HG02840 (cell line): Measurements from ENCODE around the gene ZNF428.
"Not testable (repeated sequence)": the region's sequence is repeated elsewhere in the genome, so short reads cannot be mapped to it uniquely, and the experiment has no call there.

Source experiments
- ATAC-seq: cut with Tn5 transposase; IDR thresholded peaks from one replicate; pipeline ENCODE4 v1.9.1; 2021; ENCODE audit warnings: mild to moderate bottlenecking, moderate library complexity, moderate number of reproducible peaks; ENCODE audit not compliant: unreplicated experiment, low FRiP score

Gene ZNF428

GRCh38 chr19:43595605-43595998, 23.8 kb downstream of the ZNF428 start:
- peak; percentile 2 for ATAC-seq

- no peak for ATAC-seq
Measured at GRCh38 chr19:43594710-43595604, 24.5 kb downstream of the ZNF428 start.

GRCh38 chr19:43594081-43594697, 25.2 kb downstream of the ZNF428 start:
- no peak for ATAC-seq

GRCh38 chr19:43592800-43593350, 26.6 kb downstream of the ZNF428 start:
- ATAC-seq: no peak

- no peak for ATAC-seq
Measured at GRCh38 chr19:43591904-43592772, 27.3 kb downstream of the ZNF428 start.

- ATAC-seq: no peak
Measured at GRCh38 chr19:43589678-43590077, 29.8 kb downstream of the ZNF428 start.

- ATAC-seq: no peak
Measured at GRCh38 chr19:43589277-43589676, 30.2 kb downstream of the ZNF428 start.

GRCh38 chr19:43587029-43587428, 32.4 kb downstream of the ZNF428 start:
- not testable (repeated sequence) for ATAC-seq

- no peak for ATAC-seq
Measured at GRCh38 chr19:43586346-43586745, 33.1 kb downstream of the ZNF428 start.

- no peak for ATAC-seq
Measured at GRCh38 chr19:43584484-43584883, 34.9 kb downstream of the ZNF428 start.

GRCh38 chr19:43582495-43582894, 36.9 kb downstream of the ZNF428 start:
- ATAC-seq: no peak

GRCh38 chr19:43581467-43581866, 38.0 kb downstream of the ZNF428 start:
- no peak for ATAC-seq

GRCh38 chr19:43578787-43579186, 40.6 kb downstream of the ZNF428 start:
- ATAC-seq: no peak

GRCh38 chr19:43575955-43576878, 43.2 kb downstream of the ZNF428 start:
- no peak for ATAC-seq

GRCh38 chr19:43575156-43575950, 44.1 kb downstream of the ZNF428 start, which contains the start of the genes PINLYP and XRCC1:
PINLYP (plus strand) TSS chr19:43575801; CDS start chr19:43577192, 1,391 bp downstream.
XRCC1 (minus strand) TSS chr19:43575527; CDS start chr19:43575458, 69 bp downstream.
- peak; percentile 96 for ATAC-seq

- ATAC-seq: no peak
Measured at GRCh38 chr19:43574424-43575155, 44.8 kb downstream of the ZNF428 start.

GRCh38 chr19:43572171-43572588, 47.2 kb downstream of the ZNF428 start:
- ATAC-seq: no peak
